ENCODE results near the gene GALNT13.

The GALNT13 gene

DNA sequence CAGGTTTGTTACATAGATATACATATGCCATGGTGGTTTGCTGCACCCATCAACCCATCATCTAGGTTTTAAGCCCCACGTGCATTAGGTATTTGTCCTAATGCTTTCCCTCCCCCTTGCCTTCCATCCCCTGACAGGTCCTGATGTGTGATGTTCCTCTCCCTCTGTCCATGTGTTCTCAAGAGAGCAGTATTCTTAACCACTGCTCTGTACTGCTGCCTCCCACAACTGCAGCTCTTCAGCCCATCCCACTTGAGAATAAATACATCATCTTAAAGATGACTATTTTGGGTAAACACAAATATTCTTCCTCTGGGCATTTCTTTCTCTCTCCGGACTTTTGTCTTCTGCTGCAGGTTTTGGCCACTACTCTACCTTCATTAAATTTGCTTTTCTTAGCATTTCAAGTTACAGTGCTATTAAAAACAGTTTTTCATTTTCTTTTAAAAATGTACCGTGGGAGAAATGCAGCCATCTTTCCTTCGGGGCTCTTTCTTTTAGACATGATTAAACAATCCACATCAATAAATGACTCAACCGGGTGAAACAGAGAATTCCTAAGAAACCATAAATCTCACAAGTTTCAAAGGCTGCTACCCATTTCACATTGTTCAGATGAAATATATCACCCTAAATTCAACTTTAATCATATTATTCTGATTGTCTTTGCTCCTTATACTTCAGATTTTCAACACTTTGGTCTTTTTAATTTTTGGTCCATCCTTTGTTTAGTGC, 323.4 kb downstream of the GALNT13 start:
- Mint-ChIP-seq H3K36me3 (no peaks in the 10 kb centered on the region), H3K27me3 (no peaks in the 10 kb centered on the region), H3K4me1 (no peaks in the 10 kb centered on the region), H3K4me3 (no peak overlapping the region), H3K9me3 (peaks cover 3% of the 10 kb centered on the region), H3K27ac (no peak overlapping the region)
- DNase-seq: no peak
- CTCF ChIA-PET: no interaction called here

- CTCF ChIA-PET: no interaction called here
- no peak for DNase-seq
- peaks cover 3% of the 10 kb centered on the region for H3K9me3 Mint-ChIP-seq
- no peaks in the 10 kb centered on the region for H3K36me3 Mint-ChIP-seq
- H3K4me1 Mint-ChIP-seq: no peaks in the 10 kb centered on the region
- H3K27ac Mint-ChIP-seq: no peak overlapping the region
- no peak overlapping the region for H3K4me3 Mint-ChIP-seq
- H3K27me3 Mint-ChIP-seq: no peaks in the 10 kb centered on the region
Measured at GRCh38 chr2:154195644-154196195, 324.0 kb downstream of the GALNT13 start.

- Mint-ChIP-seq H3K27me3 (no peaks in the 10 kb centered on the region), H3K4me3 (no peak overlapping the region), H3K4me1 (no peaks in the 10 kb centered on the region), H3K9me3 (no peaks in the 10 kb centered on the region), H3K27ac (no peak overlapping the region), H3K36me3 (no peaks in the 10 kb centered on the region)
- CTCF ChIA-PET: no interaction called here
- DNase-seq: no peak
Measured at GRCh38 chr2:154198866-154199265, 327.1 kb downstream of the GALNT13 start.

DNA sequence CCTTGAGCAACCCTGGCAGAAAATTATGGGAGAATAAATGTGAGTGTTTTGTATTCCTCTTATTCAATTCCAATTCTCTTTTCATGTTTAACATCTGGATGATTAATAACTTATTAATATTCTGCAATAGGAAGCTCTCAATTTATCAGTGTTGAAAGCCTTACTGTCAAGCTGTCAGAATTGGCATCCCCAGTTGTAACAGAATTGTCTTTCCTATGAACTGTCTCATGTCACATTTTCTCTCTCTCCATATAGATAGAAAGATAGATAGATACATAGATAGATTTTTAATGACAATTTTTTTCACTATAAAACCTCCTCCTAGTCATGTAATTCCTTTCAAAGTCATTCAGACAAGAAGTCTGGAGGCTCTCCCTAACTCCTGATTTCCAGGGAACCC, 331.5 kb downstream of the GALNT13 start:
- no peaks in the 10 kb centered on the region for H3K27me3 Mint-ChIP-seq
- H3K4me3 Mint-ChIP-seq: no peak overlapping the region
- H3K9me3 Mint-ChIP-seq: peaks cover 2% of the 10 kb centered on the region
- no peaks in the 10 kb centered on the region for H3K36me3 Mint-ChIP-seq
- DNase-seq: no peak
- H3K4me1 Mint-ChIP-seq: no peaks in the 10 kb centered on the region
- H3K27ac Mint-ChIP-seq: no peak overlapping the region
- CTCF ChIA-PET: no interaction called here

DNA sequence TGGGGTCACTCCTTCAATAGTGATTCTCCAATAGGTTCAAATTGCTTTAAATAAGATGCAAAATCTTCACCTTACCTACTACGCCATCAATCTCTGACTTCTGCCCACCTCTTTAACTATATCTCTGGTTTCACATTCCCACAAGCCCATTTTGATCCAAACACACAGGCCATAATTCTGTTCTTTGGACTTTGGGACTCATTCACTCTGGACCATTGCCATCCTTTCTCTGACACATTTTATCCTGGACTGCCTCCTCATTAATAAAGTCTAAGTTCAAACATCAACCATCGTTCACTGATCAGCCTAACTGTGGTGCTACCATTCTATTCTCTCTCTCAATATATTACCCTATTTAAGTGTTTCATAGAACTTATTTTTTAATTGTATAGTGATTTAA, 332.2 kb downstream of the GALNT13 start:
- Mint-ChIP-seq H3K4me1 (no peaks in the 10 kb centered on the region), H3K36me3 (no peaks in the 10 kb centered on the region), H3K27me3 (no peaks in the 10 kb centered on the region), H3K27ac (no peak overlapping the region), H3K4me3 (no peak overlapping the region), H3K9me3 (peaks cover 2% of the 10 kb centered on the region)
- CTCF ChIA-PET: no interaction called here
- DNase-seq: no peak

DNA sequence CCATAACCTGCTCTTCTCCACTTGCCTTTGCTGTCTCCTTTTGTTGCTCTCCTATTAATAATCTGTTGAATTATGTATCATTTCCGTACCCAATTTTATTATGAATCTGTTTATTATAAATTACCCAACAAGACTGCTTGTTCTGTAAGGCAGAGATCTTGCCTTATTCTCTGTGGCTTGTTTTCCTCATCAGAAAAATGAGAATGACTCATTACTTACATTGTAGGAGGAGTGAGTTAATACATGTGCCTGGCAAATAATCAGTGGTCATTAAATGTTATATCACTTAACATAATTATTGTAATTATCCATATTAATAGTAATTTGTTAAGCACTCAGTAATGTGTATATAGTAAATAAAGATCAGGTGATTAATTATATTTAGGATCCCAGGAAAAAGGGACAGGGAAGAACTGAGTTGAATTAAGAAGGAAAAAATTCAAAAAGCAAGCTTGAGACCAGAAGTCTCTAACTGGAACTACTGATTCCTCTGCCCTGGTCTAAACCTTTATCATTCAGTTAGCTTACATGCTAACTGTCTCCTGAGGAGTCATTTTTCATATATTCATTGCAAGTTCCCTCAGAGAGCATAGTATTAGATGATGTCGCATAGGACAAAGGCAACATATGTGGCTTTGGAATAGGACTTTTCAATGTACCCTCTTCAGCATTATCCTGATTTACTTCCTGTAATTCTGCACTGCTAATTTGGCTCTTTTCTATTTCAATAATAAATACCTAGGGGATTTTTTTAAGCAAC, 335.7 kb downstream of the GALNT13 start:
- peaks cover 2% of the 10 kb centered on the region for H3K9me3 Mint-ChIP-seq
- no peaks in the 10 kb centered on the region for H3K36me3 Mint-ChIP-seq
- H3K27ac Mint-ChIP-seq: no peak overlapping the region
- no peak for DNase-seq
- H3K4me1 Mint-ChIP-seq: no peaks in the 10 kb centered on the region
- CTCF ChIA-PET: no interaction called here
- no peaks in the 10 kb centered on the region for H3K27me3 Mint-ChIP-seq
- H3K4me3 Mint-ChIP-seq: no peak overlapping the region

DNA sequence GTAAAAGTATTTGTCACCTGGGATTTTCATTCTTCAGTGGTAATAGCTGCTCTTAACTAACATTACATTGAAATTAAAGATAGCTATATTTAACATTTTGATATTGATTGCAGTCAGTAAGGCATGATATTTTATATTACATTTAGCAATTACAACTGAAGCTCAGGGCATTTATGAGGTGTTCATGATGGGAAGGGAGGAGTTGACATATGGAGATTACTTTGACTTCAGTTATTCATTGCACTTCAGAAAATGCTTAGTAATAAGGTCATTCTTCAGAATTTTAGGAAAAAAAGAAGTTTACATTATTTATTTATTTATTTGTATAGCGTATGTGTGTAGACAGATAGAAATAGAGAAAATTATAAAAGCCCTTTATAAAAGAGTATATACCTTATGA, 352.0 kb downstream of the GALNT13 start:
- Mint-ChIP-seq H3K4me3 (no peak overlapping the region), H3K9me3 (peaks cover 3% of the 10 kb centered on the region), H3K27me3 (no peaks in the 10 kb centered on the region), H3K36me3 (no peaks in the 10 kb centered on the region), H3K4me1 (no peaks in the 10 kb centered on the region), H3K27ac (no peak overlapping the region)
- DNase-seq: no peak
- CTCF ChIA-PET: no interaction called here

DNA sequence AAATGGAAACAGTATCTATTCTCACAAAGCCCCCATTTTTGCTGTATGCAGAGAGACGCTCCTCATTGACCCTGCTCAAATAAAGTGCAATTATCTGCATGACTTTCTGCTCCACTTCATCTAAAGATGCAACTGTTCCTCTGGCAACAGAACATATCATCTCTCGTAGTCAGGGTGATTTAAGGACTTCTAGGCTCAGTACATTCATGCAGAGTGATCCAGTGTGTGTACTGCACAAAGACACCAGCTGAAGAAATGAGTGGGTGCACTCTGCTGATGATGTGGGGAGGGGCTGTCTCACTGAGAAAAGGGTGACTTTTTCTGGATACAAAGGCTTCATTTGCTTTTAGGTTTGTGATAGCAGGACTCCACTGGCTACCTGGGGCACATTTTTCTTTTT, 355.2 kb downstream of the GALNT13 start:
- no peak for DNase-seq
- H3K4me1 Mint-ChIP-seq: no peaks in the 10 kb centered on the region
- peaks cover 3% of the 10 kb centered on the region for H3K9me3 Mint-ChIP-seq
- CTCF ChIA-PET: no interaction called here
- no peaks in the 10 kb centered on the region for H3K36me3 Mint-ChIP-seq
- H3K27me3 Mint-ChIP-seq: no peaks in the 10 kb centered on the region
- H3K27ac Mint-ChIP-seq: no peak overlapping the region
- no peak overlapping the region for H3K4me3 Mint-ChIP-seq

DNA sequence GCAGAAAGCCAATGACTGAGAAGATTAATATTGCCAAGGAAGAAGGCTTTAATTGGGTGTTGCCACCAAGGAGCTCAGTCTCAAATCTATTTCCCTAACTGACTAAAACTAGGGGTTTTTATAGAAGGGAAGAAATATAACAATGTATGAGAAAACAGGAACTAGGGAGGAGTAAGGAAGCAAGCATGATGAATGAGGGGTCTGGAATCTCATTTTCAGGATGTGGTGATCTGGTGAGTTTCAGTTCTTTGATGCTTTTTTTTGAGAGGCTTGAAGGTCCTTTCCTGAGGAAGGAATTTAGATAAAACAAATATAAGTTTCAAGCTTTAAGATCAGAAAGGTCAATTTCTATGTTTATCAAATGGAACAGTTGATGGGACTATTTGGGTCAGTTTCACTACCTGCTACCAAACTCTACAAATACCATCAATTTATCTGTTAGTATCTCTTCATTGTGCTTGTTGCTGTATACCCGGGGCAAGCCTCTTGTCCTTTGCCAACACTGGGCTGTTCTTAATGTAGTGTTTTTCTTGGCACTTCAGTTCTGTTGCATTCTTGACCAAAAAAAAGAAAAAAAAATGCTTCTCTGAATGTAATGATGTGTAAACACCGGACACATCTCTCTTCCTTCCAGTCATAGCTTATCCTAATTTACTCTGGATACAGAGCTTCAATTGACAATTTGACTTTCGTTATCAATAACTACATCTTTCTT, 357.0 kb downstream of the GALNT13 start:
- CTCF ChIA-PET: no interaction called here
- Mint-ChIP-seq H3K4me1 (no peaks in the 10 kb centered on the region), H3K27me3 (no peaks in the 10 kb centered on the region), H3K9me3 (peaks cover 5% of the 10 kb centered on the region), H3K4me3 (no peak overlapping the region), H3K36me3 (no peaks in the 10 kb centered on the region), H3K27ac (no peak overlapping the region)
- no peak for DNase-seq

DNA sequence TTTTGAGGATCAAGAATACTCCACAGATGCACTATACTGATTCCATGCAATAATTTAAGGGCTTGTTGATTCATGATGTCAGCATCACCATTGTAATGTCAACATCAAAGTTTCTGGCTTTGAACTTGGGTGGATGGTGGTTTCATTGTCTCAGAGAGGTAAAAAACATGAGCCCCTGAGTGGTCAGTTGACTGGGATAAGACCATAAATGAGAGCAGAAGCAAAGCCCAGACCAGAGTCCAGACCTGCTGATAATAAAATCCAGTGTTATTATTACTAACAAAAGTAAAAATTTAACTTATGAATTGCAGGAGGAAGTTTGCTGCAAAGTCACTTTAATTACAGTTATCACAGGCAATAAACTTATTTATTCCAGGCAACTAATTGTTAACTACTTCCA, 358.2 kb downstream of the GALNT13 start:
- H3K36me3 Mint-ChIP-seq: no peaks in the 10 kb centered on the region

DNA sequence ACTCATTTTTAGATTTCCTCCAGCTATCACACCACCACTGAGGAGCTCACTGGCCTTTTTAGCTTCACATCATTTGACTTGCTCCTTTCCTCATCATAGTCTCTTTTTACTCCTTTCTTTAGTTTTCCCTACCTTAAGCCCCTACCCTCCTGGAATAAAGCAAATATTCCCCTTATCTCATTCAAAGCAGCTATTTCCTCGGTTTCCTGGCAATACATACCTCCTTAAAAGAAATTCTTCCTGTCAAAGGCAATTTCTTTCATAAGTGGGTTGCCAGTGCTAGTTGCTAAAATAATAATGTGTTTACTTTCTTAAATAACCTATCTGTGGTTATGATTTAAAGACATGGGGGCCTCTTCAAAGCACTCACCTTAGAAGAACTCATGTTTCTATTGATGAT, 359.3 kb downstream of the GALNT13 start:
- CTCF ChIA-PET: no interaction called here

More for the DNA sequence above, 358.2 kb downstream of the GALNT13 start:
- DNase-seq: no peak
- H3K27me3 Mint-ChIP-seq: no peaks in the 10 kb centered on the region
- H3K9me3 Mint-ChIP-seq: peaks cover 5% of the 10 kb centered on the region
- H3K4me3 Mint-ChIP-seq: no peak overlapping the region
- H3K4me1 Mint-ChIP-seq: no peaks in the 10 kb centered on the region
- CTCF ChIA-PET: no interaction called here
- no peak overlapping the region for H3K27ac Mint-ChIP-seq

GRCh38 chr2:154233231-154233630, 361.5 kb downstream of the GALNT13 start:
- CTCF ChIA-PET: no interaction called here
- H3K4me1 Mint-ChIP-seq: no peaks in the 10 kb centered on the region
- H3K9me3 Mint-ChIP-seq: peaks cover 2% of the 10 kb centered on the region
- H3K27me3 Mint-ChIP-seq: no peaks in the 10 kb centered on the region
- no peak for DNase-seq
- H3K36me3 Mint-ChIP-seq: no peaks in the 10 kb centered on the region
- H3K4me3 Mint-ChIP-seq: no peak overlapping the region
- no peak overlapping the region for H3K27ac Mint-ChIP-seq

More for the DNA sequence above, 359.3 kb downstream of the GALNT13 start:
- Mint-ChIP-seq H3K36me3 (no peaks in the 10 kb centered on the region), H3K27ac (no peak overlapping the region), H3K4me1 (no peaks in the 10 kb centered on the region), H3K4me3 (no peak overlapping the region), H3K27me3 (no peaks in the 10 kb centered on the region), H3K9me3 (peaks cover 2% of the 10 kb centered on the region)
- DNase-seq: no peak

- no peaks in the 10 kb centered on the region for H3K36me3 Mint-ChIP-seq
- H3K4me3 Mint-ChIP-seq: no peak overlapping the region
- no peak for DNase-seq
- no peaks in the 10 kb centered on the region for H3K4me1 Mint-ChIP-seq
- H3K27ac Mint-ChIP-seq: no peak overlapping the region
- no peaks in the 10 kb centered on the region for H3K27me3 Mint-ChIP-seq
- CTCF ChIA-PET: no interaction called here
- H3K9me3 Mint-ChIP-seq: peaks cover 2% of the 10 kb centered on the region
Measured at GRCh38 chr2:154238252-154238651, 366.5 kb downstream of the GALNT13 start.

DNA sequence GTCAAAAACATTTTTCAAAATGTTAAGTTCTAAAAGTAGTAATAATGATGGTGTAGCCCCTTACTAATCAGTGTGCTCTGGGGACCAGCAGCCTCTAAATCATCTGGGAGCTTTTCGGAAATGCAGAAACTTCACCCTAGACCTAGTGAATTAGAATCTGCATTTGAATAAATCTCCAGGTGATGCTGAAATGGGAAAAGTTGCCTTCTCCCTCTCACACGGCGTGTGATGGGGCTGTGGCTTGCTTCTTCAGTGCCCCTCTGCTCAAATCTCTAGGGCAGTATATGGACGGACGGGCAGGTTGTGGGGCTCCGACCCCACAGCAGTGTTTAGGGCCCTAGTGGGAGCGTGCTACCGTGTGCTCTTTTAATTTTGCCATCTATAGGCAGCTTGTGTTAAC, 368.6 kb downstream of the GALNT13 start:
- H3K4me3 Mint-ChIP-seq: no peak overlapping the region
- no peaks in the 10 kb centered on the region for H3K9me3 Mint-ChIP-seq
- no peaks in the 10 kb centered on the region for H3K4me1 Mint-ChIP-seq
- H3K27ac Mint-ChIP-seq: no peak overlapping the region
- no peaks in the 10 kb centered on the region for H3K36me3 Mint-ChIP-seq
- H3K27me3 Mint-ChIP-seq: no peaks in the 10 kb centered on the region
- CTCF ChIA-PET: no interaction called here
- no peak for DNase-seq
